Measurements from ENCODE around the gene KCNIP2.

DNA sequence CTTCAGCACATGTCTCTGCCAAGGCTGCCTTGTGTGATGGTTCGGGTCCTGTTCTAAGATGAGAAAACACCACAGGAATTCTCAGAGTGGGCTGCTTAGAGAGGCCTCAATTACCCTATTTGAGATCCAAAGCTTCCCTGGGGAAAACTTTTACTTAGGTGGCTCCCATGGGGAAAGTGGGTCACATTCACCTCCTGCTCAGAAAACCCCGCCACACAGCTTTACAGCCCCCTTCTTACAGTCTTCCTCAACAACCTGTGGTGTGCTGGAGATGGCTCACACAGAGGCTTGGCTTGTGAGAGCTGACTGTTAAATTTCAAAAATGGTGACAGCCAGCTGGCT, 36.6 kb upstream of the KCNIP2 start:
- no peak for TF ChIP-seq ZNF3 (CRISPR knock-in tag; IDR thresholded peaks at IDR 0.05)
- TF ChIP-seq EP300 (IDR thresholded peaks at IDR 0.05; ENCODE audit: low read depth in 2 of 2, low read length in 2 of 2) = no peak
- TF ChIP-seq EP300 (CRISPR knock-in tag; IDR thresholded peaks at IDR 0.05; ENCODE audit: borderline replicate concordance) = no peak
- TF ChIP-seq, protein P1, sequence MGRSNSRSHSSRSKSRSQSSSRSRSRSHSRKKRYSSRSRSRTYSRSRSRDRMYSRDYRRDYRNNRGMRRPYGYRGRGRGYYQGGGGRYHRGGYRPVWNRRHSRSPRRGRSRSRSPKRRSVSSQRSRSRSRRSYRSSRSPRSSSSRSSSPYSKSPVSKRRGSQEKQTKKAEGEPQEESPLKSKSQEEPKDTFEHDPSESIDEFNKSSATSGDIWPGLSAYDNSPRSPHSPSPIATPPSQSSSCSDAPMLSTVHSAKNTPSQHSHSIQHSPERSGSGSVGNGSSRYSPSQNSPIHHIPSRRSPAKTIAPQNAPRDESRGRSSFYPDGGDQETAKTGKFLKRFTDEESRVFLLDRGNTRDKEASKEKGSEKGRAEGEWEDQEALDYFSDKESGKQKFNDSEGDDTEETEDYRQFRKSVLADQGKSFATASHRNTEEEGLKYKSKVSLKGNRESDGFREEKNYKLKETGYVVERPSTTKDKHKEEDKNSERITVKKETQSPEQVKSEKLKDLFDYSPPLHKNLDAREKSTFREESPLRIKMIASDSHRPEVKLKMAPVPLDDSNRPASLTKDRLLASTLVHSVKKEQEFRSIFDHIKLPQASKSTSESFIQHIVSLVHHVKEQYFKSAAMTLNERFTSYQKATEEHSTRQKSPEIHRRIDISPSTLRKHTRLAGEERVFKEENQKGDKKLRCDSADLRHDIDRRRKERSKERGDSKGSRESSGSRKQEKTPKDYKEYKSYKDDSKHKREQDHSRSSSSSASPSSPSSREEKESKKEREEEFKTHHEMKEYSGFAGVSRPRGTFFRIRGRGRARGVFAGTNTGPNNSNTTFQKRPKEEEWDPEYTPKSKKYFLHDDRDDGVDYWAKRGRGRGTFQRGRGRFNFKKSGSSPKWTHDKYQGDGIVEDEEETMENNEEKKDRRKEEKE (IDR thresholded peaks at IDR 0.05) = no peak
- no peak for TF ChIP-seq CCDC6 (CRISPR knock-in tag; IDR thresholded peaks at IDR 0.05)
- TF ChIP-seq, protein P2, sequence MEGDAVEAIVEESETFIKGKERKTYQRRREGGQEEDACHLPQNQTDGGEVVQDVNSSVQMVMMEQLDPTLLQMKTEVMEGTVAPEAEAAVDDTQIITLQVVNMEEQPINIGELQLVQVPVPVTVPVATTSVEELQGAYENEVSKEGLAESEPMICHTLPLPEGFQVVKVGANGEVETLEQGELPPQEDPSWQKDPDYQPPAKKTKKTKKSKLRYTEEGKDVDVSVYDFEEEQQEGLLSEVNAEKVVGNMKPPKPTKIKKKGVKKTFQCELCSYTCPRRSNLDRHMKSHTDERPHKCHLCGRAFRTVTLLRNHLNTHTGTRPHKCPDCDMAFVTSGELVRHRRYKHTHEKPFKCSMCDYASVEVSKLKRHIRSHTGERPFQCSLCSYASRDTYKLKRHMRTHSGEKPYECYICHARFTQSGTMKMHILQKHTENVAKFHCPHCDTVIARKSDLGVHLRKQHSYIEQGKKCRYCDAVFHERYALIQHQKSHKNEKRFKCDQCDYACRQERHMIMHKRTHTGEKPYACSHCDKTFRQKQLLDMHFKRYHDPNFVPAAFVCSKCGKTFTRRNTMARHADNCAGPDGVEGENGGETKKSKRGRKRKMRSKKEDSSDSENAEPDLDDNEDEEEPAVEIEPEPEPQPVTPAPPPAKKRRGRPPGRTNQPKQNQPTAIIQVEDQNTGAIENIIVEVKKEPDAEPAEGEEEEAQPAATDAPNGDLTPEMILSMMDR (CRISPR knock-in tag; IDR thresholded peaks at IDR 0.05) = no peak
- TF ChIP-seq NFIC (IDR thresholded peaks at IDR 0.05; ENCODE audit: low read length) = no peak
- TF ChIP-seq TCF12 (IDR thresholded peaks at IDR 0.05) = no peak
- no peak for TF ChIP-seq TCF12 (CRISPR knock-in tag; IDR thresholded peaks at IDR 0.05)
- no peak for TF ChIP-seq NONO (IDR thresholded peaks at IDR 0.05)
- no peak for TF ChIP-seq NONO (CRISPR knock-in tag; conservative IDR thresholded peaks at IDR 0.05)
- TF ChIP-seq RAD21 (CRISPR knock-in tag; IDR thresholded peaks at IDR 0.05) = no peak
- no peak for TF ChIP-seq TSC22D2 (CRISPR knock-in tag; IDR thresholded peaks at IDR 0.05; ENCODE audit: borderline replicate concordance)
